Lung (tissue), 12 donors: ENCODE measurements around the gene PDIK1L. TPM values are rescaled to one million over a fixed set of nuclear protein-coding genes. Genes with fewer than 3 reads are reported as not detected.
A peak's percentile ranks its signal among the peaks of the same experiment; 100 is the strongest.

Experiments
- ATAC-seq: fragments of 200-7000 bp; cut with Tn5 transposase; one replicate; pipeline ENCODE4 v1.9.1; 2020; ENCODE audit warnings: moderate number of reproducible peaks; ENCODE audit not compliant: insufficient read depth, low FRiP score
- DNase-seq, 3 donors: peaks; one replicate each; pipeline ENCODE4 v3.0.0-alpha.2; 2013 to 2017
- H3K27ac ChIP-seq, 2 donors: one replicate each; pipeline ENCODE4 v1.5.1; 2013; ENCODE audit warnings: mild to moderate bottlenecking in 2 of 2, moderate library complexity in 2 of 2, control low read depth in 1 of 2, inconsistent platforms in 1 of 2, low read depth in 1 of 2, low read length in 1 of 2
- H3K27me3 ChIP-seq, 3 donors: one replicate each; pipeline ENCODE4 v1.5.1; 2013; ENCODE audit warnings: low read length in 2 of 3; ENCODE audit not compliant: control insufficient read depth in 3 of 3, insufficient read depth in 3 of 3
- H3K36me3 ChIP-seq, 4 donors: one replicate each; pipeline ENCODE4 v1.5.1; 2013; ENCODE audit warnings: low read length in 4 of 4, mild to moderate bottlenecking in 1 of 4, moderate library complexity in 1 of 4; ENCODE audit not compliant: control insufficient read depth in 4 of 4, insufficient read depth in 4 of 4
- H3K4me1 ChIP-seq, 5 donors: one replicate each; pipeline ENCODE4 v1.5.1; 2013; ENCODE audit warnings: low read length in 5 of 5, mild to moderate bottlenecking in 2 of 5, moderate library complexity in 1 of 5; ENCODE audit not compliant: control insufficient read depth in 5 of 5, insufficient read depth in 5 of 5
- H3K4me3 ChIP-seq: one replicate; pipeline ENCODE4 v1.5.1; 2013; ENCODE audit warnings: mild to moderate bottlenecking, control low read depth, moderate library complexity
- H3K9ac ChIP-seq, 2 donors: one replicate each; pipeline ENCODE4 v1.5.1; 2013; ENCODE audit warnings: low read length in 2 of 2, control low read depth in 1 of 2; ENCODE audit not compliant: insufficient read depth in 1 of 2
- H3K9me3 ChIP-seq, 4 donors: one replicate each; pipeline ENCODE4 v1.5.1; 2013; ENCODE audit warnings: low read length in 3 of 4, mild to moderate bottlenecking in 1 of 4, moderate library complexity in 1 of 4; ENCODE audit not compliant: control insufficient read depth in 4 of 4, insufficient read depth in 3 of 4
- WGBS, 2 donors: extraction: QIAGEN DNeasy Blood & Tissue Kit; methylation state at CpG; one replicate each; pipeline ENCODE4 v1.1.7; 2013; 5-methylcytosine and 5-hydroxymethylcytosine counted together
- polyA plus RNA-seq, 2 donors: library from polyadenylated mRNA; stranded (reverse); fragments of 200-250 nt; gene quantifications; one replicate each; pipeline ENCODE4 v1.2.1, GENCODE V29; 2013
- total RNA-seq, 2 donors: library from RNA; depleted of rRNA in 1 of 2; stranded (reverse); fragments of >200 nt in 1 of 2; gene quantifications; one replicate each; pipeline ENCODE4 v1.2.1, GENCODE V29; 2014 to 2021
- TF ChIP-seq, protein P1 (sequence below): IDR thresholded peaks from 2 replicates; pipeline ENCODE4 v1.5.1; 2012; ENCODE audit warnings: mild to moderate bottlenecking; ENCODE audit errors: control extremely low read depth, extremely low read depth
- donor health status: control.
- donor health status: control.
- donor health status: Bipolar disorder and iron deficiency.
- donor health status: healthy.
- donor health status: DM: yes; HTN: yes; CAD: no.

PDIK1L gene
- total and polyA plus RNA-seq, 4 donors, result 2.9 to 15.4 (median 6.3) TPM

DNA sequence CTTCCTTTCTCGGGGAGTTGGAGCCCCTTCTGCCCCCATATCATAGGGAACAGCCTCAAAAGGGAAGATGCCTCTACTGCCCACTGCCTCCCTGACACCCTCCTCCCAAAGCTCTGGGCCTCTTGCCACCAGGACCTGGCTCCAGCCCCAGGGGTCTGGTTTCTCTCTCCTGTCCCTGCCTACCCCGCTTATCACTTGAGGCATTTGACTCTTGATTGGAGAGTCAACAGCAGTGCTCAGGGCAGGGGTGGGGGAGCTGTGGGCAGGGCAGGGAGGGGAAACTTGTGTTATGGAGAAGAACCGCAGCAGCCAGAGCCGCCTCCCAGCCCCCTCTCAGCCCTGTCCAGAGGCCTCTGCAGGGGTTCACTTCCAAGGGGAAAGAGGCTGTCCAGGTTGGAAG is 44.8 kb upstream of the PDIK1L start:
- no peak overlapping the region for H3K9ac ChIP-seq
- no peak for ATAC-seq

DNA sequence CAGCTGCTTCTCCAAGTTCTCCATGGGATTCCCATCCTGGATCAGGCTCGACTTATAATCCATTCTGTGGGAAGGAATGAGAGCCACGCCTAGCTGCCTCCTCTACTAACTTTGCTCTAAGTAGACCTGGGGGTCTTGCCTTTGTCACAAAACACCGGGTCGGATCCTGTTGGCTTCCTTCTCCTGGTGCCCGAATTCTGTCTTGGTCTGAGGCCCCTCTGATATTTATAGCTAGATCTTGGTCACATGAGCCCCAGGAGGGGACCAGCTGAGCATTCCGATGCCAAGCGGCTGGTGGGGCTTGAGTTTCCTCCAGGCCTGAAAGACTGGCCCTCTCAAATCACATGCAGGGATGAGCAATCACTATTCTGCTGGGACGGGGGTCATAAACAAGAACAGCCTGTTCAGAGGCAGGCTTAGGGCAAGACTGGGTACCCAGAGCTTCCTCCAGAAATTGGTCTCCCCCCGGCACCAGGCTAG is 44.2 kb upstream of the PDIK1L start, which contains the start of gene TRIM63:
TRIM63 (minus strand) TSS at position 199 of the 480 bp plus-strand sequence; CDS start at position 63, 136 bp downstream.
- Histone ChIP-seq H3K4me3 (no peak within 1 kb of the TSS), H3K27me3 (peaks cover 0 to 7% (median 3%) of the 10 kb centered on the region in 3 donors), H3K36me3 (no peaks in the 10 kb centered on the region), H3K9me3 (peaks cover 0 to 2% (median 0%) of the 10 kb centered on the region in 4 donors), H3K4me1 (peaks cover 0 to 7% (median 0%) of the 10 kb centered on the region in 5 donors), H3K27ac (peak within 1 kb of the TSS in 1 of 2 donors; percentile 96), H3K9ac (no peak within 1 kb of the TSS)
- ATAC-seq (no peak), DNase-seq (no peak)
- TF ChIP-seq, protein P1, sequence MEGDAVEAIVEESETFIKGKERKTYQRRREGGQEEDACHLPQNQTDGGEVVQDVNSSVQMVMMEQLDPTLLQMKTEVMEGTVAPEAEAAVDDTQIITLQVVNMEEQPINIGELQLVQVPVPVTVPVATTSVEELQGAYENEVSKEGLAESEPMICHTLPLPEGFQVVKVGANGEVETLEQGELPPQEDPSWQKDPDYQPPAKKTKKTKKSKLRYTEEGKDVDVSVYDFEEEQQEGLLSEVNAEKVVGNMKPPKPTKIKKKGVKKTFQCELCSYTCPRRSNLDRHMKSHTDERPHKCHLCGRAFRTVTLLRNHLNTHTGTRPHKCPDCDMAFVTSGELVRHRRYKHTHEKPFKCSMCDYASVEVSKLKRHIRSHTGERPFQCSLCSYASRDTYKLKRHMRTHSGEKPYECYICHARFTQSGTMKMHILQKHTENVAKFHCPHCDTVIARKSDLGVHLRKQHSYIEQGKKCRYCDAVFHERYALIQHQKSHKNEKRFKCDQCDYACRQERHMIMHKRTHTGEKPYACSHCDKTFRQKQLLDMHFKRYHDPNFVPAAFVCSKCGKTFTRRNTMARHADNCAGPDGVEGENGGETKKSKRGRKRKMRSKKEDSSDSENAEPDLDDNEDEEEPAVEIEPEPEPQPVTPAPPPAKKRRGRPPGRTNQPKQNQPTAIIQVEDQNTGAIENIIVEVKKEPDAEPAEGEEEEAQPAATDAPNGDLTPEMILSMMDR, result no peak
- WGBS, 2 donors, result 69 to 76% methylated on average over 9 of the region's 9 CpGs

More for the DNA sequence above, 44.8 kb upstream of the PDIK1L start:
- no peak overlapping the region for H3K4me3 ChIP-seq
- H3K27ac ChIP-seq, result peak overlapping the region in 1 of 2 donors; percentile 96
- peaks cover 0 to 4% (median 3%) of the 10 kb centered on the region in 3 donors for H3K27me3 ChIP-seq
- H3K9me3 ChIP-seq, result no peaks in the 10 kb centered on the region
- 56 to 76% methylated on average over 4 of the region's 4 CpGs for WGBS, 2 donors
- H3K4me1 ChIP-seq, result peaks cover 0 to 7% (median 0%) of the 10 kb centered on the region in 5 donors
- no peaks in the 10 kb centered on the region for H3K36me3 ChIP-seq
- DNase-seq, result peak in 1 of 3 donors; percentile 22
- TF ChIP-seq, protein P1, result no peak

DNA sequence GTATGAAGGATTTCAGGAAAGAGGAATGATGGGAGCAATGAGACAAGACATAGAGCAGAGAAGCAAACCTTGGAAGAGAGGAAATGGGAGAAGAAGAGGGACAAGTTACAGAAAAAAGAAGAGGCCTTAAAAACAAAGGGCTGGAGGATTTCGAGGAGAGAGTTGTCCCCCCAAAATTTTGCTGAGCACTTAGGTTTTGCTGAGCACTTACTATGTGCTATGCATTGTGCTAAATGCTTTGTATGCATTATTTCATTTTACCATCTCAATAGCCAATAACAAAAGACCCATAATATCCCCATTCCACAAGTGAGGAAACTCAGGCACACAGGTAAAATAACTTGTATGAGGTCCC is 41.7 kb upstream of the PDIK1L start:
- peaks cover 0 to 7% (median 3%) of the 10 kb centered on the region in 3 donors for H3K27me3 ChIP-seq
- H3K36me3 ChIP-seq, result no peaks in the 10 kb centered on the region
- H3K4me1 ChIP-seq, result peaks cover 0 to 7% (median 0%) of the 10 kb centered on the region in 5 donors
- H3K4me3 ChIP-seq, result no peak overlapping the region
- ATAC-seq, result no peak
- peaks cover 0 to 2% (median 0%) of the 10 kb centered on the region in 4 donors for H3K9me3 ChIP-seq
- DNase-seq, result no peak
- TF ChIP-seq, protein P1, result no peak
- 73 to 96% methylated on average over 1 of the region's 1 CpG for WGBS, 2 donors
- H3K27ac ChIP-seq, result no peak overlapping the region
- no peak overlapping the region for H3K9ac ChIP-seq
